NK-92 treated with Interleukin-12 subunit alpha and Interleukin-12 subunit beta, amount 100 ng/mL, for 24 hours (cell line): ENCODE results near the gene CORO7.
"Not testable (repeated sequence)": the region's sequence is repeated elsewhere in the genome, so short reads cannot be mapped to it uniquely, and the experiment has no call there.

ENCODE experiments used
- DNase-seq: peaks from one replicate; lab custom pipeline; 2025; lab: John Stamatoyannopoulos, UW

Gene CORO7

GRCh38 chr16:4401510-4401909 is 14.9 kb downstream of the CORO7 start:
- DNase-seq, result no peak

GRCh38 chr16:4401094-4401501 is 15.3 kb downstream of the CORO7 start:
- DNase-seq, result no peak

DNA sequence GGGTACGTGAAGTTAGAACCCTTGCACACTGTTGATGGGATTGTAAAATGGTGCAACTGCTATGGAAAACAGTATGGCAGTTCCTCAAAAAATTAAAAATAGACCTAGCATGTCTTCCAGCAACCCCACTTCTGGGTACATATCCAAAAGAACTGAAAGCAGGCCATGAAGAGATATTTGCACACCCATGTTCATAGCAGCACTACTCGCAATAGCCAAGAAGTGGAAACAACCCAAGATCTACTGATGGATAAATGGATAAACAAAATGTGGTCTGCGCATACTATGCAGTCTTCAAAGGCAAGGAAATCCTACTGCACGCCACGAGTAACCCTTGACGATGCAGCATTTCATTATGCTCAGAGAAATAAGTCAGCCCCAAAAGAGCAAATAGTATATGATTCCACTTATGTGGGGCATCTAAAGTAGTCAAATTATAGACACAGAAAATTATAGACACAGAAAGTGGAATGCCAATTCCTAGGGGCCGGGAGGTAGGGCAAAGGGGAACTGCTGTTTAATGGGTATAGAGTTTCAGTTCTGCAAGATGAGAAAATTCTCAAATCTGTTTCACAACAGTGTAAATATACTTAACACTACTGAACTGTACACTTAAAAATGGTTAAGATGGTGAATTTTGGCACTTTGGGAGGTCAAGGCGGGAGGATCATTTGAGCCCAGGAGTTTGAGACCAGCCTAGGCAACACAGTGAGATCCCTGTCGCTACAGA is 17.2 kb downstream of the CORO7 start:
- no peak for DNase-seq

- no peak for DNase-seq
Measured at GRCh38 chr16:4395055-4395726, 21.2 kb downstream of the CORO7 start.

- DNase-seq, result not testable (repeated sequence)
Measured at GRCh38 chr16:4393850-4394249, 22.5 kb downstream of the CORO7 start.

DNA sequence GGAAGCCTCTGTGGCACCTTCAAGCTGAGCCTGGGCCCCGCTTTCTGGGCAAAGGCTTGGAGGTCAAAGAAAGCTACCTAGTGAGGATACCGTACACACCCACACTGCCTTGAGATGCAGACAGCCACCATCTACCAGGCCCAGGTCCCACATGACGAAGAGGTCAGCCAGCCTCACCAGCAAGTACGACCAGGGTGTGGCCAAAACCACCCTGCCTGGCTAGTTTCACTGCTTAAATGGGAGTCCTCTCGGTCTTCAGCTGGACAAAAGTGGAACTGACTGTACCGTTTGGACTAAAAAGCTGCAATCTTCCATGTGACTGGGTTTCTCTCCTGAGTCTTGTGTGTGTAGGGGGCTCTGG is 23.2 kb downstream of the CORO7 start:
- no peak for DNase-seq

- DNase-seq, result no peak
Measured at GRCh38 chr16:4392382-4393239, 23.8 kb downstream of the CORO7 start.

DNA sequence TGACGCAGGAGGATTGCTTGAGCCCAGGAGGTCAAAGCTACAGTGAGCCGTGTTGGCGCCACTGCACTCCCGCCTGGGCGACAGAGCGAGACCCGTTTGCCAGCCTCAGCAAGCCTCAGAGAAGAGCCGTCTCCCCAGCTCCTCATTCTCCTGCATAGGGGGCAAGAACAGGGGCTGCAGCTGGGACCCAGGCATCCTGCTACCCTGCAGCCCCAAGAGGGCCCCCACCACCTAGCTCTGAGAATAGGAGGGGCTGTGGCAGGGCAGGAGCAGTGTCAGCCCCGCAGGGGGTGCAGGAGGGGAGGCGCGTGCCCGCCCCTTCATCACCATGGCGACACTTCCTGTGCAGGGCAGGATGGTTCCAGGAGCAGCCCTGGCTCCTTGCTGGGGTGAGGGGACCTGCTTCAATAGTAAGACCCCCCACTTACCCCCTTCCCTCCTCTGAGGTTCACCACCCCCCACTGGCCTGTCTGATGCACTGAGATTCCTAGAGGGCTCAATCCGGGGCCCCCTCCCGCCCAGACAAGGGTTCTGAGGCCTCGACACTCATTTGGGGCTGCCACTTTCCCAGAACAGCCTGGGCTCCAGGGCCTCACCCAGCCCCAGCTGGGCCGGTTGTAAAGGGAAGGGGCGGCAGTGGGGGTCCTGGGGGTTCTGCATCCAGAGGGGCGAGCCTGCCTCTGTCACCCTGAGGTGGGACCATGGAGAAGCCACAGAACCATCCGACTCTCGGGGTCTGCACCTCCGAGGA is 24.6 kb downstream of the CORO7 start:
- no peak for DNase-seq

DNA sequence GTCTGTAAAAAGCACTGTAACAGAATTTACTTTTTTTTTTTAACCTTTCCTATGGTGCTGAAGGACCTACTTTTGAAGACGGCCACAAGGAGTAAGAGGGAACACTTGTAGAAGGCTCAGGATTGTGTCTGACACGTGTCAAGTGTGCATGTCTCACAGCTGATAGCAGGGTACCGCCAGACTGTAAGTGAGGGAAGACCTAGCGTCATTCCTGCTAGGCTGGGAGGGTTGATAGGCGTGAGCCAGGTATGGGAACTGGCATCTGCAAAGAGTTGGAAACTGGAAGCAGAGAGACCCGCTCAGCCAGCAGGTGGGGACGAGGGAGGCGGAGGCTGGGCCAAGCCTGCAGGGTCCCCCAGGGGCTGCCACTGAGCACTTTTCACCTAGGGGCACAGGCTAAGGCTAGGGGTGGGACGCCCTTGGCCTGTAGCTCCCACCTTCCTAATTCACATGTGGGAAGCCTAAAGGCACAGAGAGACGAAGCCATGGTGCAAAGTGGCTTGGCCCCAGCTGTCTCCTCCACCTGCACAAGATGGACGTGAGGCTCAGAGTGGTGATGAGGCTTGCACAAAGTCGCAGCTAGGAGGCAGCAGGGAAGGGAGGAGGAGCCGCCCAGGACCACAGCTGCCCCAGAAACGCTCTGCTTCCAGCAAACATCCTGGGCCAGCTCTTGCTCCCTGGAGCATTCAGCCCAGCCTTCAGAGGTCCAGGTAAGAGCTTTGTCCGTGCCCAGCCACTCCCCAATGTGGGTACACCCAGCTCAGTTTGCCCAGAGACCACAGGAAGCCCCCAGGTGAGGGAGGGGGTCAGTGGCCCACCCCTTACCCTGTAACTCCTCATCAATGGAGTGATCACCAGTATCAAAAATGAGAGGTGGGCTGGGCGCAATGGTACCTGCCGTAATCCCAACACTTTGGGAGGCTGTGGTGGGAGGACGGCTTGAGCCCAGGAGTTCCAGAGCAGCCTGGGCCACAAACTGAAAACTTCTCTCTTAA is 25.8 kb downstream of the CORO7 start:
- no peak for DNase-seq

GRCh38 chr16:4389051-4389955 is 27.1 kb downstream of the CORO7 start:
- no peak for DNase-seq

GRCh38 chr16:4388271-4389021 is 27.9 kb downstream of the CORO7 start:
- DNase-seq, result no peak

- DNase-seq, result no peak
Measured at GRCh38 chr16:4387781-4388180, 28.6 kb downstream of the CORO7 start.

DNA sequence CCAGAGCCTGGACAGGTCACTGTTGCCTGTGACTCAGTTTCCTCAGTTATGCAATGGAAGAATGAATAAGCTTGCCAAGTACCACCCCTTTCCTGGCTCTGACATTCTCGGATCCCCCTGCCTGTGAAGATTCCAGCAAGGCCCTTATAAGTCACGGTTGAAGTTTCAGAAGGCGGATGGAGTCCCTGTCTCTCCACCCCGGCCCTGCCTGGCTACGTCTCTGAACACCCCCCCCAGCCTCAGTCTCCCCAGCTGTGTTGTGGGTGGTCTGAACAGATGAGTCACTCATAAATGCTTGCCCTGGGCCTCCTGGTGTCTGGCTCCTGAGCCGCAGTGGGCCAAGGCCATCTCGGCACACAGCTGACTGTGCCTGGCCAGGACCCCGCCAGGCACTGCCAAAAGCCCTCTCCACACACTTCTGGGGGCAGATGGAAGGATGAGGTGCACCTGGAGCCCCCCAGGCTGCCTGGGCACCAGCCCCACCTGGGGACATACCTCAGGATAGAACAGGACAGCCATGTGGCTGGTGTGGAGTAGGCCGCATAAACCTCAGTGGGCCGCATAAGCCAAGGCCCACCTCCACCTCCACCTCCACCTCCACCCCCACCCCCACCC is 29.3 kb downstream of the CORO7 start:
- no peak for DNase-seq

DNA sequence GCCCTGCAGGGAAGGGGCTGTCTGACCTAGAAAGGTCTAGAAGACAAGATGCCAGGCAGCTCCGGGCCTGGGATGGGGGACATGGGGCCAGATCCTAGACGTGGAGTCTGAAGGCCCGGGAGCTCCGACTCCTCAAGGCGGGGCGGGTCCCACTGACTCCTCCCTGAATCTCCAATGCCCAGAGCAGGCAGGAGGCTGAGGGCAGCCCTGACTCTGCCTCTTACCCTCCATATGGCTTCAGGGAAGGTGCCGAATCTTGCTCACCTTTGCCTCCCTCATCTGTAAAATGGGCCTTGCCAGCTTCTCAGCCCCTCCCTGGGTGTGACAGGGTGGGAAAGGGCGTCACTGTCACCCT is 30.0 kb downstream of the CORO7 start:
- DNase-seq, result no peak

DNA sequence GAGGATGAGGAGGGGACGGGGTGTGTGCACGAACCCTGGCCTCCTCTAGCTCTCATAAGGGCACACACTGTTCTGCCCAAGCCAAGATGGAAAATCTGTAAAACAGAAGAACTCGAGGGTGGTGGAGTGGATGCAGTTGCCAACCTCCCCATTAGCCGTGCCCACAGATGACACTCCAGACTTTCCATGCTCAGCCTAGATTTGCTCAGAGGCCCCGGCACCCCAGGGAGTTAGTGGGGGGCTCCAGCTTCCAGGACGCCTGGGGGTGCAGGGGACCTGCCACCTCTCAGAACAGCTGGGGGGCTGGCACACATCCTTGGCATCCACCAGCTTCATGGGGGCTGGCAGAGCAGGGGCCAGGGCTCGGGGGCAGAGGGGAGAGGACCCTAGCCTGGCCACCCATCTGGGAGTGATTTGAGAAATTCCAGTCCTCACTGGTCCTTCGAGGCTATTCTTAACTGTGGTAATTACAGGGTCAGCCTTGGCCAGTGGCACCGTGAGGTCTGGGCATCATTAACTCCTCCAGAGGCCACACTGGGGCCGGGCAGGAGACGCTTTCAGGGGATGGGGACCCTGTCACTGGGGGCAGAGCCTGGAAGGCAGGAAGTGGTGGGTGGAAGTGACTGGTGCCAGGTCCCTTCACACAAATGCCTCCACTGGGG is 30.5 kb downstream of the CORO7 start:
- DNase-seq, result no peak

- no peak for DNase-seq
Measured at GRCh38 chr16:4385066-4385788, 31.2 kb downstream of the CORO7 start.

DNA sequence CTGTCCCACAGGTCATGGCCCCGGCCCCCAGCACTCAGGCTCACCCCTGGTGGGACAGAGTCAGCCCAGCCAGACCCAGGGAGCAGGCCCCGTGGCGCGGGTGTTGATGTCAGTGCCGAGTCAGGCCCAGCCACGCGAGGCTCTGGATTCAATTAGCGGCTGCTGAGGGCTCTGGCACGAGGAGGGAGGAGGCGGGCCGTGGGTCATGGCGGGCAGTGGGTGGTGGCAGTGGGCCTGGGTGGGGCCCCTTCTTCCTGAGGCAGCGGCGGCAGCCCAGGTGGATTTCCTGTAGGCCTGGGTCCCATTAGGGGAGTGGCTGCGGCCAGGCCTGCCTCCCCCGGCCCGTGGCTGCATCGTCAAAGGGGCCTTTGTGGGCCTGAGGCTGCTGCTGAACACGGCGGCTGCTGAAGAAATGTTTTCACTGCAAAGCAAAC is 31.9 kb downstream of the CORO7 start:
- DNase-seq, result no peak
